GM12878 (cell line): ENCODE measurements around the gene STAT5B. TPM values are rescaled to one million over a fixed set of nuclear protein-coding genes. Genes with fewer than 3 reads are reported as not detected.
"Not testable (repeated sequence)": the region's sequence is repeated elsewhere in the genome, so short reads cannot be mapped to it uniquely, and the experiment has no call there.

Source experiments
- ATAC-seq: fragments of 200-7000 bp; cut with Tn5 transposase; 3 replicates; pipeline ENCODE4 v1.9.1; 2020; ENCODE audit warnings: mild to moderate bottlenecking, moderate library complexity
- BruUV-seq: library from RNA; stranded (reverse); fragments of 400-500 nt; replicated peaks from 2 replicates; lab custom pipeline; 2021; lab: Mats Ljungman, UMichigan
- CTCF ChIA-PET: fragments of 300-600 bp; sonication (Branson Sonifier 250); formaldehyde crosslinking; extraction: SDS; loops from one replicate; lab custom pipeline; 2021; ENCODE audit warnings: inconsistent platforms; lab: Yijun Ruan, JAX
- POLR2A ChIA-PET: fragments of 350-600 bp; formaldehyde crosslinking; extraction: SDS; loops from one replicate; lab custom pipeline; 2021; ENCODE audit warnings: inconsistent platforms; lab: Charles Lee
- RAD21 ChIA-PET: fragments of 300-600 bp; sonication (Branson Sonifier 250); formaldehyde crosslinking; loops from one replicate; lab custom pipeline; 2023; ENCODE audit warnings: antibody characterized with exemption; ENCODE audit not compliant: unreplicated experiment; lab: Charles Lee
- SMC1A ChIA-PET: fragments of 300-600 bp; sonication (Branson Sonifier 250); formaldehyde crosslinking; loops from one replicate; lab custom pipeline; 2023; ENCODE audit not compliant: unreplicated experiment, uncharacterized antibody; lab: Charles Lee
- DNase-seq: peaks from one replicate; pipeline ENCODE4 v3.0.0-alpha.2; 2011; ENCODE audit warnings: low read depth, low spot score
- FAIRE-seq: peaks from 3 replicates; lab custom pipeline; 2011; peaks lifted over from hg19 to GRCh38; lab: Jason Lieb, UNC
- H2AFZ ChIP-seq: 2 replicates; pipeline ENCODE4 v1.6.0; 2011; ENCODE audit warnings: low read depth, low read length, control low read depth; ENCODE audit not compliant: control insufficient read depth
- H3K27ac ChIP-seq: 2 replicates; pipeline ENCODE4 v1.5.1; 2011; ENCODE audit warnings: control low read depth; ENCODE audit not compliant: control insufficient read depth, insufficient read depth
- H3K27me3 ChIP-seq, 2 experiments: replicated peaks in 1 of 2; 2 replicates each; pipeline versions ENCODE4 v1.6.0 to v1.6.1; 2011; ENCODE audit warnings: low read length in 1 of 2; ENCODE audit not compliant: control insufficient read depth in 2 of 2, insufficient read depth in 2 of 2
- H3K36me3 ChIP-seq, 2 experiments: 2 replicates each; pipeline ENCODE4 v1.5.1; 2011; ENCODE audit warnings: low read length in 1 of 2; ENCODE audit not compliant: control insufficient read depth in 2 of 2, insufficient read depth in 2 of 2
- H3K4me1 ChIP-seq: 2 replicates; pipeline ENCODE4 v1.6.1; 2011; ENCODE audit warnings: mild to moderate bottlenecking, low read length, moderate library complexity, mixed read lengths; ENCODE audit not compliant: control insufficient read depth, insufficient read depth
- H3K4me2 ChIP-seq: 2 replicates; pipeline ENCODE4 v1.6.0; 2011; ENCODE audit warnings: control low read depth; ENCODE audit not compliant: control insufficient read depth, insufficient read depth
- H3K4me3 ChIP-seq: fragments of 200-600 bp; sonication (generic); 2 replicates; pipeline ENCODE4 v1.5.1; 2016
- H3K79me2 ChIP-seq: 2 replicates; pipeline ENCODE4 v1.6.0; 2011; ENCODE audit warnings: low read length; ENCODE audit not compliant: control insufficient read depth, insufficient read depth
- H3K9ac ChIP-seq: 2 replicates; pipeline ENCODE4 v1.8.0; 2011; ENCODE audit warnings: low read length, control low read depth, mixed read lengths; ENCODE audit not compliant: control insufficient read depth, insufficient read depth
- H3K9me3 ChIP-seq: replicated peaks from 3 replicates; pipeline ENCODE4 v1.5.1; 2011; ENCODE audit warnings: mild to moderate bottlenecking, low read length; ENCODE audit not compliant: control insufficient read depth, insufficient read depth
- H4K20me1 ChIP-seq: 2 replicates; pipeline ENCODE4 v1.6.0; 2011; ENCODE audit not compliant: control insufficient read depth, insufficient read depth
- CHD2 ChIP-seq: IDR thresholded peaks from 2 replicates; pipeline ENCODE4 v1.6.1; 2011; ENCODE audit warnings: low read depth, low read length, improper control_type of control experiment, borderline replicate concordance
- FOXM1 ChIP-seq: IDR thresholded peaks from 2 replicates; pipeline ENCODE4 v1.6.1; 2012; ENCODE audit warnings: low read depth, mild to moderate bottlenecking, inconsistent platforms, low read length, moderate library complexity
- MTA3 ChIP-seq: IDR thresholded peaks from 2 replicates; pipeline ENCODE4 v1.6.1; 2012; ENCODE audit warnings: low read length, inconsistent platforms, borderline replicate concordance
- PAX5 ChIP-seq: IDR thresholded peaks from 2 replicates; pipeline ENCODE4 v1.6.1; 2011; ENCODE audit warnings: low read depth, low read length, borderline replicate concordance
- TCF12 ChIP-seq: IDR thresholded peaks from 2 replicates; pipeline ENCODE4 v1.6.1; 2011; ENCODE audit warnings: low read depth, mild to moderate bottlenecking, low read length
- WGBS: methylation state at CpG from one replicate; pipeline ENCODE4 v1.1.6; 2016; ENCODE audit warnings: low lambda C conversion rate; ENCODE audit not compliant: insufficient replicate concordance, insufficient coverage; ENCODE audit errors: missing lambda C conversion rate; 5-methylcytosine and 5-hydroxymethylcytosine counted together
- in situ Hi-C: fragments of 300-500 bp; cut with MboI; formaldehyde crosslinking; loops from 9 replicates; pipeline ENCODE4 v1.14.3; 2018; ENCODE audit warnings: mixed read lengths
- intact Hi-C: fragments of 100-400 bp; cut with micrococcal nuclease; formaldehyde crosslinking; loops from one replicate; pipeline ENCODE4 v1.14.2; 2022; ENCODE audit not compliant: unreplicated experiment
- polyA plus RNA-seq, 11 experiments: library from polyadenylated mRNA; depleted of rRNA in 4 of 11; unstranded in 6 of 11; stranded (reverse) in 5 of 11; fragments of >200 nt; fragmentation: Nextera tagmentation in 4 of 11; fragmentation: Illumina TruSeq in 1 of 11; extraction: Ambion mirVana in 4 of 11; extraction: Trizol in 1 of 11; gene quantifications; 1 replicate in 1 of 11; 2 replicates in 10 of 11; pipeline versions ENCODE4 v1.2.1 to v1.2.3, GENCODE V29; 2011 to 2016; ENCODE audit warnings: inconsistent platforms in 2 of 11, missing spikeins in 2 of 11, low read depth in 1 of 11
- total RNA-seq, 4 experiments: library from RNA; depleted of rRNA in 3 of 4; stranded (reverse); fragments of >200 nt in 3 of 4; fragmentation: Illumina TruSeq in 1 of 4; extraction: Trizol in 1 of 4; gene quantifications; 2 replicates each; pipeline versions ENCODE4 v1.2.1 to v1.2.3, GENCODE V29; 2013 to 2021

Gene STAT5B
- total and polyA plus RNA-seq, 10 of the 15 experiments (the other 5 are each of a cell fraction or from before 2014, with no cell fraction given): 11.0 to 69.6 (median 46.7) TPM

DNA sequence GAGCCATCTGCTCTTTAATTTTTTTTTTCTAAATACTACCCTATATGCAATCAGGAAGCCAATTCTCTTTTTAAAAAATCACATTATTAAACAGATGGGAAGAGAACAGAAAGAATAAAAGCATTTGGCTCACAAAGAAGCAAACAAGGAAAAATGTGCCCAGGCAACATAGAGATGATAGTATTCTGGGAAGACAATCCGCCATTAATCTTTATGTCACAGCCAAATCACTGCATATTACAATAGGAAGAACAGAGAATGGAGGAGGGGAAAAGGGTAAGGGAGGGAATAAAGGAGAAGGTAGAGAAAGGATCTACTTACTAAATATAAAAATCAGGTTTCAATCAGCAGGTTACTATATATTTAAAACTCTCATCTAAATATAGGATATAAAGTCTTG lies 34.3 kb downstream of the STAT5B start:
- RAD21 ChIA-PET: no interaction called here
- DNase-seq: no peak
- Histone ChIP-seq H3K9me3 (no peaks in the 10 kb centered on the region), H3K27ac (no peak overlapping the region), H3K9ac (no peak overlapping the region), H3K79me2 (peaks cover 6% of the 10 kb centered on the region), H4K20me1 (no peaks in the 10 kb centered on the region), H3K4me1 (no peaks in the 10 kb centered on the region), H2AFZ (no peak overlapping the region), H3K4me2 (no peak overlapping the region), H3K27me3 (no peaks in the 10 kb centered on the region), H3K36me3 (no peaks in the 10 kb centered on the region), H3K4me3 (no peak overlapping the region)
- no peak for FAIRE-seq
- POLR2A ChIA-PET: no interaction called here
- SMC1A ChIA-PET: no interaction called here
- ATAC-seq: no peak
- BruUV-seq: no TSS peak
- 90% methylated on average over 1 of the region's 1 CpG for WGBS
- CTCF ChIA-PET: no interaction called here
- intact Hi-C loops: no loop called here
- no peak for TF ChIP-seq FOXM1
- TF ChIP-seq CHD2: no peak
- no peak for TF ChIP-seq TCF12
- TF ChIP-seq PAX5: no peak
- no peak for TF ChIP-seq MTA3
- in situ Hi-C loops: no loop called here

DNA sequence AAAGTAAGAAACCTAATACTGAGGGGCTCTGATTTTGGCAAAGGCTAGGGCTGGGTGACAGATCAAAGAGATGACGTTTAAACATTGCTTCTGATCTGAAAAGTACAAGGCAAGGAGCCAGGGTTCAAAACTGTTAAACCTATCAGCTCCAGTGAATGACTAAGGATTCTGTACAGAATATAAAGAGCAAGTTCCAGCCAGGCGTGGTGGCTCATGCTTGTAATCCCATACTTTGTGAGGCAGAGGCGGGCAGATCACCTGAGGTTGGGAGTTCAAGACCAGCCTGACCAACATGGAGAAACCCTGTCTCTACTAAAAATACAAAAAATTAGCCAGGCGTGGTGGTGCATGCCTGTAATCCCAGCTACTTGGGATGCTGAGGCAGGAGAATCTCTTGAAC lies 35.3 kb downstream of the STAT5B start:
- H3K9me3 ChIP-seq, H2AFZ ChIP-seq, in situ Hi-C loops, FAIRE-seq, H3K27ac ChIP-seq, H3K4me1 ChIP-seq, BruUV-seq, H3K27me3 ChIP-seq, H3K4me2 ChIP-seq, H3K9ac ChIP-seq, H3K36me3 ChIP-seq, H3K4me3 ChIP-seq, H4K20me1 ChIP-seq, intact Hi-C loops, CTCF ChIA-PET, H3K79me2 ChIP-seq, POLR2A ChIA-PET, DNase-seq, ATAC-seq: not testable (repeated sequence)
- SMC1A ChIA-PET: interaction anchor here (0.9 kb wide), 1 partner anchor 10 kb away, joined by 3 read pairs; no protein-coding TSS in a partner anchor
- RAD21 ChIA-PET: interaction anchor here (1.0 kb wide), 1 partner anchor 162 kb away, joined by 4 read pairs; no protein-coding TSS in a partner anchor
- WGBS: 70% methylated on average over 4 of the region's 4 CpGs
